ENCODE data around the gene EIPR1. TPM values are rescaled to one million over a fixed set of nuclear protein-coding genes. Genes with fewer than 3 reads are reported as not detected.

Gene EIPR1
- total and polyA plus RNA-seq, 2 of the 13 experiments (the other 11 are each of a cell fraction or from before 2014, with no cell fraction given): 70.0 to 96.3 TPM

DNA sequence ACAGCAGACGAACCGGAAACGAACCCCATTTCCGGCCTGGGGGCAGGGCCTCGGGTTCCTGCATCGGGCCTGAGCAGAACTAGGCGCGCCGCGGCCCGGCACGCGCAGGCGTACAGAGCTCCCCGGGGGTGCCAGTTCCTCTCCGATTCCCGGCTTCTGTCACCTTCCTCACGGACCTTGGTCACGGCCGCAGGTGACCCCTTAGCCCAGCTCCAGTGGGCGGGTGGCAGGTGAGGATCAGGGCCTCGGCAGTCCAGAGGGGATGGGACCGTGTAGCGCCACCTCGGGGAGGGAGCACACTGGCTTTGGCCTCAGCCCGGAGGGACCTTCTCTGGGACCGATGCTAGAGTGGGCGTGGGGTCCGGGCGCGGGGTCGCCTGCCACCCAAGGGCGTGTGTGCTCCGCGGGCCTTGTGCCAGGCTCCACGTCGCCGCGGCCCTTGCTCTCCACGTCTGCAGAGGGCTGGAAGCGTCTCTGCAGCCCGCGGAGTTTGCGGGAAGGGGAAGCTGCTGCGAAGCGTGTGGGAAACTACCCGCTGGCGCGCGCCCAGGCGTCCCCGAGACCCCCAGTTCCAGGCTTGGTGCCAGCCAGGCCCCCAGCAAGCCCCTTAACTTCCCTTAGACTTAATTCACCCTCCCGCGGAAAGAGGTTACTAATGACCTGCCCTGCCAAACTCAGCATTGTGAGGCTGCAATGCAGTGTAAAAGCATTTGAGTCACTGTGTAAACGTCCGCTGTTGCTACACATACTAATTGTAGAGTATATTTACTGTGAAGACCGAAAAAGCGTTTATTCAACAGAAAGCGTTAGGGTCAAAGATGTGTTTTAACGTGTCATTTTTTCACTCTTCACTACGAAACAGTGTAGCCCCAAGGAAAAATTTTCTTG, 2.3 kb upstream of the EIPR1 start, which contains the start of gene TRAPPC12 (continued):
- TF ChIP-seq GMEB1 (CRISPR knock-in tag; IDR thresholded peaks at IDR 0.05; ENCODE audit: borderline replicate concordance) (peak; percentile 80), TAF1 (CRISPR knock-in tag; IDR thresholded peaks at IDR 0.05) (peak; percentile 94), GATAD2A (CRISPR knock-in tag; IDR thresholded peaks at IDR 0.05) (peak; percentile 60), DDIT3 (CRISPR knock-in tag; IDR thresholded peaks at IDR 0.05) (0 out of 2 replicates have a peak, but pooled peaks have one; percentile 44), HNRNPL (IDR thresholded peaks at IDR 0.05; ENCODE audit: low read depth, low read length) (peak; percentile 91), KMT2A (CRISPR knock-in tag; IDR thresholded peaks at IDR 0.05) (peak; percentile 95), SATB2 (CRISPR knock-in tag; IDR thresholded peaks at IDR 0.05) (no peak; the same call in none of the 2 replicates), GFI1 (CRISPR knock-in tag; IDR thresholded peaks at IDR 0.05; ENCODE audit: borderline replicate concordance) (peak; percentile 71; the same call in 1 of the 2 replicates), ZNF83 (CRISPR knock-in tag; IDR thresholded peaks at IDR 0.05; ENCODE audit: borderline replicate concordance) (peak; percentile 87), JARID2 (CRISPR knock-in tag; IDR thresholded peaks at IDR 0.05; ENCODE audit: insufficient replicate concordance) (peak; percentile 34), RBAK (CRISPR knock-in tag; IDR thresholded peaks at IDR 0.05) (peak; percentile 49; the same call in 1 of the 2 replicates), ZNF367 (CRISPR knock-in tag; IDR thresholded peaks at IDR 0.05; ENCODE audit: borderline replicate concordance) (no peak; the same call in 1 of the 2 replicates), FOXO1 (CRISPR knock-in tag; IDR thresholded peaks at IDR 0.05) (peak; percentile 43; the same call in 1 of the 2 replicates), ZNF451 (CRISPR knock-in tag; IDR thresholded peaks at IDR 0.05) (peak; percentile 94), SRSF1 (optimal IDR thresholded peaks at IDR 0.05; ENCODE audit: low read depth, low read length) (peak; percentile 88), ISX (CRISPR knock-in tag; conservative IDR thresholded peaks at IDR 0.05) (0 out of 2 replicates have a peak, but pooled peaks have one; percentile 88), MAFF (IDR thresholded peaks at IDR 0.05; ENCODE audit: low read depth, low read length) (peak; percentile 51), MNT (IDR thresholded peaks at IDR 0.05) (peak; percentile 50), NCOA5 (CRISPR knock-in tag; IDR thresholded peaks at IDR 0.05) (no peak), THAP9 (CRISPR knock-in tag; IDR thresholded peaks at IDR 0.05; ENCODE audit: borderline replicate concordance) (peak; percentile 93), ZNF510 (CRISPR knock-in tag; IDR thresholded peaks at IDR 0.05; ENCODE audit: low read depth) (0 out of 2 replicates have a peak, but pooled peaks have one; percentile 89), ZNF205 (CRISPR knock-in tag; IDR thresholded peaks at IDR 0.05) (no peak)

Measured in HepG2 (cell line).